CD4-positive, CD25-positive, alpha-beta regulatory T cell (primary cell): ENCODE data around the gene F11R. TPM values are rescaled to one million over a fixed set of nuclear protein-coding genes. Genes with fewer than 3 reads are reported as not detected.
"Not testable (repeated sequence)": the region's sequence is repeated elsewhere in the genome, so short reads cannot be mapped to it uniquely, and the experiment has no call there.

Source experiments
- ATAC-seq, 2 donors: fragments of 150-1000 bp; cut with Tn5 transposase; one replicate each; pipeline ENCODE4 v1.10.0; 2021; ENCODE audit warnings: low read depth in 2 of 2, moderate number of reproducible peaks in 2 of 2, moderate library complexity in 1 of 2
- DNase-seq, 3 donors: peaks; one replicate each; pipeline versions ENCODE4 v3.0.0 to v3.0.0-alpha.2; 2012 to 2022; ENCODE audit warnings: mixed read lengths in 1 of 3
- H3K27ac ChIP-seq: one replicate; pipeline ENCODE4 v1.7.0; 2013; ENCODE audit warnings: mild to moderate bottlenecking, low read length; ENCODE audit not compliant: insufficient read depth, poor library complexity, severe bottlenecking
- H3K27me3 ChIP-seq: one replicate; pipeline ENCODE4 v1.7.0; 2013; ENCODE audit warnings: low read length; ENCODE audit not compliant: control insufficient read depth, insufficient read depth
- H3K36me3 ChIP-seq: one replicate; pipeline ENCODE4 v1.7.0; 2013; ENCODE audit warnings: mild to moderate bottlenecking, low read length, moderate library complexity; ENCODE audit not compliant: control insufficient read depth, insufficient read depth
- H3K4me1 ChIP-seq: 2 replicates; pipeline ENCODE4 v1.7.0; 2013; ENCODE audit warnings: mild to moderate bottlenecking, low read length; ENCODE audit not compliant: insufficient read depth, control insufficient read depth, poor library complexity, severe bottlenecking
- H3K4me3 ChIP-seq: one replicate; pipeline ENCODE4 v1.7.0; 2013; ENCODE audit warnings: low read depth, mild to moderate bottlenecking, low read length, moderate library complexity
- H3K9me3 ChIP-seq, 2 experiments: 1 replicate in 1 of 2; 2 replicates in 1 of 2; pipeline ENCODE4 v1.7.0; 2013; ENCODE audit warnings: low read length in 2 of 2, mild to moderate bottlenecking in 1 of 2, moderate library complexity in 1 of 2; ENCODE audit not compliant: control insufficient read depth in 2 of 2
- H3K27ac Mint-ChIP-seq, 3 donors: one replicate each; pipeline ENCODE4 v1.8.0; 2020 to 2022; ENCODE audit warnings: mild to moderate bottlenecking in 3 of 3, mixed read lengths in 3 of 3, moderate library complexity in 2 of 3
- H3K27me3 Mint-ChIP-seq: one replicate; pipeline ENCODE4 v1.8.0; 2022; ENCODE audit warnings: mild to moderate bottlenecking, mixed read lengths
- H3K36me3 Mint-ChIP-seq: one replicate; pipeline ENCODE4 v1.8.0; 2020; ENCODE audit warnings: mixed read lengths
- H3K4me1 Mint-ChIP-seq, 4 donors: one replicate each; pipeline ENCODE4 v1.8.0; 2020 to 2022; ENCODE audit warnings: mixed read lengths in 4 of 4, mild to moderate bottlenecking in 1 of 4
- H3K4me3 Mint-ChIP-seq, 4 donors: one replicate each; pipeline ENCODE4 v1.8.0; 2020 to 2022; ENCODE audit warnings: mild to moderate bottlenecking in 4 of 4, mixed read lengths in 4 of 4, moderate library complexity in 3 of 4
- H3K9me3 Mint-ChIP-seq, 7 donors: one replicate each; pipeline ENCODE4 v1.8.0; 2020 to 2022; ENCODE audit warnings: mixed read lengths in 7 of 7, mild to moderate bottlenecking in 3 of 7, moderate library complexity in 2 of 7
- polyA plus RNA-seq, 4 donors: library from polyadenylated mRNA; unstranded; fragments of 300-500 nt; fragmentation: Illumina TruSeq; gene quantifications; one replicate each; pipeline ENCODE4 v1.2.3, GENCODE V29; 2021
- total RNA-seq: library from RNA; stranded (reverse); gene quantifications from one replicate; pipeline ENCODE4 v1.2.3, GENCODE V29; 2022

F11R gene
- total and polyA plus RNA-seq, 5 donors from 2014 or later: 6.3 to 18.4 (median 9.2) TPM

DNA sequence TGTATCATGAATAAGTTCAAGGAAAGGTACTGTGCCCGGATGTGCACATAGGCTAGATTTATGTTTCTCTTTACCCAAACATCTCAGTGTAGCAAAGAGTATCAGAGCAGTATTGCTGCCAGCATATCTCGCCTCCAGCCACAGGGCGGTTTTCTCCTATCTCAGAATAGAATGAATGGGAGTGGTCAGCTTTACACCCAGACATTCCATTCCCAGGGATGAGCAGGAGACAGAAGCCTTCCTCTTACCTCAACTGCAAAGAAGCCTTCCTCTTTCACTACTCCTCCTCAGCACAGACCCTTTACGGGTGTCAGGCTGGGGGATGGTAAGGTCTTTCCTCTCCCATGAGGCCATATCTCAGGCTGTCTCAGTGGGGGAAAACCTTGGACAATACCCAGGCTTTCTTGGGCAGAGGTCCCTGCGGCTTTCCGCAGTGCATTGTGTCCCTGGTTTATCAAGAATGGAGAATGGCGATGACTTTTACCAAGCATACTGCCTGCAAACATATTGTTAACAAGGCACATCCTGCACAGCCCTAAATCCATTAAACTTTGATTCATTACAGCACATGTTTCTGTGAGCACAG is 73.7 kb downstream of the F11R start:
- not testable (repeated sequence) for H3K36me3 Mint-ChIP-seq, ATAC-seq, H3K9me3 Mint-ChIP-seq, H3K27me3 ChIP-seq, H3K36me3 ChIP-seq, H3K9me3 ChIP-seq, H3K4me3 ChIP-seq, H3K4me1 ChIP-seq, H3K27ac ChIP-seq, H3K27ac Mint-ChIP-seq, H3K27me3 Mint-ChIP-seq, H3K4me3 Mint-ChIP-seq, H3K4me1 Mint-ChIP-seq, DNase-seq

DNA sequence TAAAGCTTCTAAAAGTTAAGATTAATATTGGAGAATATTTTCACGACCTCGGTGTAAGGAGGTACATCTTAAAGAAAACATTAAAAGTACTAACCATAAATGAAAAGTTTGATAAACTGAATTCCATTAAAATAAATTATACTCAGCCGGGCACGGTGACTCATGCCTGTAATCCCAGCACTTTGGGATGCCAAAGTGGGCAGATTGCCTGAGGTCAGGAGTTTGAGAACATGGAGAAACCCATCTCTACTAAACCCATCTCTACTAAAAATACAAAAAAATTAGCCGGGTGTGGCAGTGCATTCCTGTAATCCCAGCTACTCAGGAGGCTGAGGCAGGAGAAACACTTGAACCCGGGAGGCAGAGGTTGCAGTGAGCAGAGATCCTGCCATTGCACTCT is 75.1 kb downstream of the F11R start:
- H3K4me3 Mint-ChIP-seq, H3K36me3 ChIP-seq, H3K9me3 Mint-ChIP-seq, H3K27ac ChIP-seq, H3K27me3 ChIP-seq, ATAC-seq, H3K4me3 ChIP-seq, H3K27ac Mint-ChIP-seq, DNase-seq, H3K9me3 ChIP-seq, H3K4me1 Mint-ChIP-seq, H3K36me3 Mint-ChIP-seq, H3K27me3 Mint-ChIP-seq, H3K4me1 ChIP-seq: not testable (repeated sequence)

Other genes with a start within 250 kb of the F11R start
- 105 TPM for gene LY9, start 225.0 kb downstream of the F11R start, total RNA-seq
- 100 to 1,000 TPM; 124 to 147 (median 131) TPM for gene LY9, start 225.0 kb downstream of the F11R start, polyA plus RNA-seq
- gene CD244, start 158.3 kb downstream of the F11R start, total RNA-seq: 0.47 TPM
- under 1 TPM; 0.26 to 0.63 (median 0.43) TPM for gene CD244, start 158.3 kb downstream of the F11R start, polyA plus RNA-seq
- gene ITLN1, start 136.0 kb downstream of the F11R start, total RNA-seq: not detected
- gene ITLN1, start 136.0 kb downstream of the F11R start, polyA plus RNA-seq: not detected
- not detected for gene ITLN2, start 66.3 kb downstream of the F11R start, total RNA-seq
- gene ITLN2, start 66.3 kb downstream of the F11R start, polyA plus RNA-seq: not detected
- gene TSTD1, start 17.8 kb upstream of the F11R start, total RNA-seq: 61.3 TPM
- gene TSTD1, start 17.8 kb upstream of the F11R start, polyA plus RNA-seq: 100 to 1,000 TPM; 340 to 451 (median 422) TPM
- gene USF1, start 24.8 kb upstream of the F11R start, total RNA-seq: 102 TPM
- gene USF1, start 24.8 kb upstream of the F11R start, polyA plus RNA-seq: 1 to 10 TPM; 4.2 to 8.1 (median 6.1) TPM
- 204 TPM for gene ARHGAP30, start 48.7 kb upstream of the F11R start, total RNA-seq
- 100 to 1,000 TPM; 144 to 159 (median 151) TPM for gene ARHGAP30, start 48.7 kb upstream of the F11R start, polyA plus RNA-seq
- not detected for gene NECTIN4, start 68.4 kb upstream of the F11R start, total RNA-seq
- gene NECTIN4, start 68.4 kb upstream of the F11R start, polyA plus RNA-seq: under 1 TPM in 1 of 4 donors, not detected in 3; 0.05 TPM
- gene KLHDC9, start 77.2 kb upstream of the F11R start, total RNA-seq: not detected
- under 1 TPM in 2 of 4 donors, not detected in 2; 0.28 to 0.46 TPM for gene KLHDC9, start 77.2 kb upstream of the F11R start, polyA plus RNA-seq
- gene PFDN2, start 96.9 kb upstream of the F11R start, total RNA-seq: 48.0 TPM
- gene PFDN2, start 96.9 kb upstream of the F11R start, polyA plus RNA-seq: 100 to 1,000 TPM in 2 of 4 donors, 10 to 100 TPM in 2; 90.9 to 109 (median 98.6) TPM
- gene NIT1, start 97.0 kb upstream of the F11R start, total RNA-seq: 28.2 TPM
- gene NIT1, start 97.0 kb upstream of the F11R start, polyA plus RNA-seq: 10 to 100 TPM; 21.1 to 24.5 (median 22.2) TPM
- gene DEDD, start 111.5 kb upstream of the F11R start, total RNA-seq: 40.9 TPM
- gene DEDD, start 111.5 kb upstream of the F11R start, polyA plus RNA-seq: 10 to 100 TPM; 39.5 to 46.4 (median 41.8) TPM
- 115 TPM for gene UFC1, start 132.8 kb upstream of the F11R start, total RNA-seq
- gene UFC1, start 132.8 kb upstream of the F11R start, polyA plus RNA-seq: 100 to 1,000 TPM; 147 to 188 (median 171) TPM
- gene USP21, start 138.3 kb upstream of the F11R start, total RNA-seq: 36.9 TPM
- 10 to 100 TPM; 18.8 to 27.0 (median 22.1) TPM for gene USP21, start 138.3 kb upstream of the F11R start, polyA plus RNA-seq
- gene PPOX, start 145.3 kb upstream of the F11R start, total RNA-seq: 45.3 TPM
- gene PPOX, start 145.3 kb upstream of the F11R start, polyA plus RNA-seq: 10 to 100 TPM; 18.0 to 32.9 (median 22.3) TPM
- gene B4GALT3, start 156.4 kb upstream of the F11R start, total RNA-seq: 68.1 TPM
- 100 to 1,000 TPM in 1 of 4 donors, 10 to 100 TPM in 3; 75.6 to 104 (median 84.9) TPM for gene B4GALT3, start 156.4 kb upstream of the F11R start, polyA plus RNA-seq
- gene ADAMTS4, start 177.9 kb upstream of the F11R start, total RNA-seq: 5.3 TPM
- gene ADAMTS4, start 177.9 kb upstream of the F11R start, polyA plus RNA-seq: 1 to 10 TPM in 1 of 4 donors, under 1 TPM in 2, not detected in 1; 0.36 to 1.4 (median 0.37) TPM
- 67.5 TPM for gene NDUFS2, start 181.2 kb upstream of the F11R start, total RNA-seq
- 100 to 1,000 TPM; 107 to 128 (median 117) TPM for gene NDUFS2, start 181.2 kb upstream of the F11R start, polyA plus RNA-seq
- gene FCER1G, start 194.1 kb upstream of the F11R start, total RNA-seq: 2.9 TPM
- gene FCER1G, start 194.1 kb upstream of the F11R start, polyA plus RNA-seq: 100 to 1,000 TPM in 2 of 4 donors, 10 to 100 TPM in 2; 48.4 to 121 (median 101) TPM
- not detected for gene APOA2, start 202.5 kb upstream of the F11R start, total RNA-seq
- not detected for gene APOA2, start 202.5 kb upstream of the F11R start, polyA plus RNA-seq
- gene TOMM40L, start 204.9 kb upstream of the F11R start, total RNA-seq: 8.6 TPM
- 1 to 10 TPM; 5.3 to 7.1 (median 6.0) TPM for gene TOMM40L, start 204.9 kb upstream of the F11R start, polyA plus RNA-seq
- gene NR1I3, start 217.1 kb upstream of the F11R start, total RNA-seq: not detected
- under 1 TPM in 1 of 4 donors, not detected in 3; 0.21 TPM for gene NR1I3, start 217.1 kb upstream of the F11R start, polyA plus RNA-seq
- gene PCP4L1, start 237.6 kb upstream of the F11R start, total RNA-seq: not detected
- under 1 TPM in 1 of 4 donors, not detected in 3; 0.38 TPM for gene PCP4L1, start 237.6 kb upstream of the F11R start, polyA plus RNA-seq